ENCODE measurements around the gene INSRR. TPM values are rescaled to one million over a fixed set of nuclear protein-coding genes. Genes with fewer than 3 reads are reported as not detected.
A peak's percentile ranks its signal among the peaks of the same experiment; 100 is the strongest.

Gene INSRR
- polyA plus RNA-seq, 3 donors, result not detected

DNA sequence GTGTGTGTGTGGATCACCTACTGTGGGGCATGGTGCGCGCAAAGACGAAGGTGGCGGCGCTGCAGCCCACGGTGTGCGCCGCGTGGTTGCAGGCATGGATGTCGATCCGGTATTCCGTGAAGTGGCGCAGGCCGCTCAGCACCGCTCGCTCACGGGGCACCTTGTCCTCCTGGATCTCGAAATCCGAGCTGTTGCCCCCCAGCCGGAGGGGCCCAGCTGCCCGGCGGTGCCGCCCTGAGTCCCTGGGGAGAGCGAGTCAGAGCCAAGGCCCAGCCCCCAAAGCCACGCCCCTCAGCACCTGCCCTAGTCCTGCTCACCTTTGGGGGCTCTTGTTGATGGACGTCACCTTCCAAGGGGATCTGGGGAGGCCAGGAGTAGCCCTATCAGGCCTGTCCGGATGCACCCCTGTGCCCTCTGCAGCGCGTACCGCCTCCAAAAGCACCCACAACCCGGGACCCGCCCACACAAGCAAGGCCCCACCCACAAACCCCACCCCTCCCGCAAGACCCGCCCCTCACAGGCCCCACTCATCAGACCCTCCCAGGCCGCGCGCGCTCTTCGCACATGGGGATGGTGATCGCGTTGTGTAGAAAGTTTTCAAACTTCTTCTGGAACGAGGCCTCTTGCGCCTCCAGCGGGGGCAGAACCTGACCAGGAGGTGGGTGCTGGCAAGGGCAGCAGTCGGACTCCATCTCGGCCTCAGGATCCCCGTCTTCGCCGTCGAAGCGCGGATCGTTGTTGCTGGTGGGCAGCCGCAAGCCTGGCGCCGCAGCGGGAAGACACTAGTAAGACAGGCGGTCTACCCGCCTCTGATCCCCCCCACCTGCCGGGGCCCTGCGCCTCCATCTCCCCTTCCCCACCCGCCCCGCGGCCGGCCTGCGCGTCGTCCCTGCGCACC is 13.6 kb downstream of the INSRR start:
- H3K27me3 ChIP-seq (ENCODE audit: control insufficient read depth in 2 of 2, insufficient read depth in 2 of 2, low read length in 2 of 2), result peaks cover 41 to 72% of the 10 kb centered on the region in 2 donors

GRCh38 chr1:156844638-156845037 is 14.3 kb downstream of the INSRR start:
- Histone ChIP-seq H3K79me2 (ENCODE audit: insufficient read depth, low read length) (no peaks in the 10 kb centered on the region), H4K20me1 (ENCODE audit: insufficient read depth, low read length) (no peaks in the 10 kb centered on the region), H3K4me3 (replicated peaks in 1 of 3; ENCODE audit: low read depth in 2 of 3, low read length in 3 of 3) (no peak overlapping the region), H3K27me3 (ENCODE audit: control insufficient read depth in 2 of 2, insufficient read depth in 2 of 2, low read length in 2 of 2) (peaks cover 41 to 70% of the 10 kb centered on the region in 2 donors), H2AFZ (ENCODE audit: insufficient read depth, low read depth, low read length, poor library complexity, severe bottlenecking) (peak overlapping the region; percentile 46), H3K9me3 (replicated peaks in 1 of 2; ENCODE audit: control insufficient read depth in 1 of 2, insufficient read depth in 1 of 2, low read length in 2 of 2) (peaks cover 0 to 8% of the 10 kb centered on the region in 2 donors), H3K9ac (ENCODE audit: insufficient read depth, low read length, poor library complexity, severe bottlenecking) (no peak overlapping the region), H3K4me2 (replicated peaks; ENCODE audit: extremely low read depth, low read length, poor library complexity, severe bottlenecking) (peak overlapping the region; percentile 1), H3K4me1 (ENCODE audit: control insufficient read depth in 1 of 2, insufficient read depth in 2 of 2, low read length in 2 of 2) (peaks cover 2 to 4% of the 10 kb centered on the region in 2 donors), H3K36me3 (replicated peaks in 1 of 2; ENCODE audit: control insufficient read depth in 1 of 2, insufficient read depth in 2 of 2, low read length in 2 of 2) (no peaks in the 10 kb centered on the region), H3K27ac (ENCODE audit: low read depth in 1 of 2, low read length in 2 of 2) (no peak overlapping the region)
- H3K4me3 Mint-ChIP-seq, result peak overlapping the region; percentile 34 to 77
- H3K27ac Mint-ChIP-seq, result no peak overlapping the region
- 17% methylated on average over 9 of the region's 14 CpGs for WGBS (ENCODE audit: insufficient coverage)
- TF ChIP-seq CTCF (IDR thresholded peaks at IDR 0.05), result no peak
- intact Hi-C loops (cut with micrococcal nuclease), result no loop called here
- H3K36me3 Mint-ChIP-seq, result peaks cover 0 to 1% of the 10 kb centered on the region in 2 donors
- H3K27me3 Mint-ChIP-seq (ENCODE audit: low read depth in 3 of 3), result peaks cover 67 to 92% (median 71%) of the 10 kb centered on the region in 3 donors
- peaks cover 6% of the 10 kb centered on the region for H3K4me1 Mint-ChIP-seq
- no peak for DNase-seq
- peaks cover 0 to 11% (median 2%) of the 10 kb centered on the region in 7 donors for H3K9me3 Mint-ChIP-seq

More for the DNA sequence above, 13.6 kb downstream of the INSRR start:
- no peak overlapping the region for H3K27ac ChIP-seq (ENCODE audit: low read depth in 1 of 2, low read length in 2 of 2)
- peaks cover 73 to 91% (median 73%) of the 10 kb centered on the region in 3 donors for H3K27me3 Mint-ChIP-seq (ENCODE audit: low read depth in 3 of 3)
- H3K4me1 ChIP-seq (ENCODE audit: control insufficient read depth in 1 of 2, insufficient read depth in 2 of 2, low read length in 2 of 2), result peaks cover 2 to 4% of the 10 kb centered on the region in 2 donors
- H3K36me3 ChIP-seq (replicated peaks in 1 of 2; ENCODE audit: control insufficient read depth in 1 of 2, insufficient read depth in 2 of 2, low read length in 2 of 2), result no peaks in the 10 kb centered on the region
- H3K79me2 ChIP-seq (ENCODE audit: insufficient read depth, low read length), result no peaks in the 10 kb centered on the region
- no peak overlapping the region for H3K4me3 ChIP-seq (replicated peaks in 1 of 3; ENCODE audit: low read depth in 2 of 3, low read length in 3 of 3)
- H4K20me1 ChIP-seq (ENCODE audit: insufficient read depth, low read length), result no peaks in the 10 kb centered on the region
- peaks cover 0 to 8% of the 10 kb centered on the region in 2 donors for H3K9me3 ChIP-seq (replicated peaks in 1 of 2; ENCODE audit: control insufficient read depth in 1 of 2, insufficient read depth in 1 of 2, low read length in 2 of 2)
- no peak for DNase-seq
- 9% methylated on average over 42 of the region's 69 CpGs for WGBS (ENCODE audit: insufficient coverage)
- H3K27ac Mint-ChIP-seq, result no peak overlapping the region
- TF ChIP-seq CTCF (IDR thresholded peaks at IDR 0.05), result no peak
- H3K9me3 Mint-ChIP-seq, result peaks cover 0 to 11% (median 2%) of the 10 kb centered on the region in 7 donors
- peaks cover 0 to 1% of the 10 kb centered on the region in 2 donors for H3K36me3 Mint-ChIP-seq
- peak overlapping the region in 1 of 2 donors; percentile 77 for H3K4me3 Mint-ChIP-seq
- H3K9ac ChIP-seq (ENCODE audit: insufficient read depth, low read length, poor library complexity, severe bottlenecking), result no peak overlapping the region
- intact Hi-C loops (cut with micrococcal nuclease), result no loop called here
- H3K4me2 ChIP-seq (replicated peaks; ENCODE audit: extremely low read depth, low read length, poor library complexity, severe bottlenecking), result peak overlapping the region; percentile 1
- H3K4me1 Mint-ChIP-seq, result peaks cover 6% of the 10 kb centered on the region
- H2AFZ ChIP-seq (ENCODE audit: insufficient read depth, low read depth, low read length, poor library complexity, severe bottlenecking), result peak overlapping the region; percentile 46

All from CD14-positive monocyte (primary cell).